GM21381 (cell line): ENCODE data around the gene TBX19.

Experiments
- ATAC-seq: cut with Tn5 transposase; IDR thresholded peaks from one replicate; pipeline ENCODE4 v1.9.1; 2021; ENCODE audit warnings: mild to moderate bottlenecking, moderate library complexity; ENCODE audit not compliant: unreplicated experiment

The TBX19 gene

GRCh38 chr1:168319691-168320090 is 39.0 kb downstream of the TBX19 start:
- no peak for ATAC-seq

GRCh38 chr1:168320149-168320548 is 39.5 kb downstream of the TBX19 start:
- no peak for ATAC-seq

DNA sequence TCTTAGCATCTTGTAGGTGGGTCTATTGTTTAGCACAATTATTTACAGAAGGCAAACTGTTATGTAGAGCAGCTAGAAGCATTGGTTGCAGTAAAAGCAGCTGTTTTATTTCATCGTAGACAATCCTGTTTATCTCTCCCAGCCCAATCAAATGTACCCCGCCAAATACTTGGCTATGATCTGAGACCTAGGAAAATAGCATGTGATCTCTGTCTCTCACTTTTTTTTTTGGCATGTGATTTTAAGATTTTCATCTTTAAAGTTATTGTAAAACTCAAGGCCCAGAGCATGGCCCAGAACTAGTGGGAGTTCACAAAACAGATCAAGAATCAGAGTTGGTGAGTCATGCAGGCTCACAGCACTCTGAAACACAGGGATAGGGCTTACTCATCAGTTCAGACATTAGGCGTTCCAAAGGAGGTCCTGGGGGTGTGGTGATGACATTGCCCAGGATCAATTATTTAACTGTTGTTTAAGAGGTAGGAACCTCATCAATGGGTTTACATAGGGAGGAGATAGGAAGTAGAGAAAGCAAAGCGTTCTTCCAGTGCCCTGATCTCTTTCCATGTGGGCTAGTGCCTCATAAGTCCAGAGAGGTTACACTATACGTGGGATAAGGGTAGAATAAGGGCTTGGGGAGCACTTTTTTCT is 40.2 kb downstream of the TBX19 start:
- no peak for ATAC-seq

- no peak for ATAC-seq
Observed at GRCh38 chr1:168321945-168322344, 41.3 kb downstream of the TBX19 start.

DNA sequence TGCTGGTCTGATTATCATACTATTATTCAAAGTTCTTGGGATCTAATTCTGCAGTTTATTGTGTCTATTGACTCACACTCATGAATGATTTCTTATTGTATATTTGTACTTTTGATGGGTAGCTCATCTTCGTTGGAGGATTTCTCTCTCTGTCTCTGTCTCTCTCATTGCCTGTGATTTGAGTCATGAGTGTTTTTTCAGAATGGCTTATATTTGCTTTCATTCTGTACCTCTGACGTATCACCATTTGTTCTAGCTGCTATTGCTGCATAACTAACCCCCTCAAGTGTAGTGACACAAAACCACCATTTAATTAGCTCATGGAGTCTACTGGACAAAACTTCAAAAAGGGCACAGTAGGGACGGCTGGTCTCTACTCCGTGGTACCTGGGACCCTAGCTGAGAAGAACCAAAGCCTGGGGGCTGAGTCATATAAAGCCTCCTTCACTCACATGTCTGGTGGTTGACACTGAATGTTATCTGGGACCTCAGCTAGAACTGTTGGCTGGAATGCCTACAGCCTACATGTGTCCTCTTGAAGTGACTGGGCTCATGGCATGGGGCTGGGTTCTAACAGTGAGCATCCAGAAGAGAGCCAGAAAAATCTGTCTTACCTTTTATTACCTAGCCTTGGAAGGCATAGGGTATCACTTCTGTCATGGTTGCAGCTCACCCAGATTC is 44.2 kb downstream of the TBX19 start:
- no peak for ATAC-seq

DNA sequence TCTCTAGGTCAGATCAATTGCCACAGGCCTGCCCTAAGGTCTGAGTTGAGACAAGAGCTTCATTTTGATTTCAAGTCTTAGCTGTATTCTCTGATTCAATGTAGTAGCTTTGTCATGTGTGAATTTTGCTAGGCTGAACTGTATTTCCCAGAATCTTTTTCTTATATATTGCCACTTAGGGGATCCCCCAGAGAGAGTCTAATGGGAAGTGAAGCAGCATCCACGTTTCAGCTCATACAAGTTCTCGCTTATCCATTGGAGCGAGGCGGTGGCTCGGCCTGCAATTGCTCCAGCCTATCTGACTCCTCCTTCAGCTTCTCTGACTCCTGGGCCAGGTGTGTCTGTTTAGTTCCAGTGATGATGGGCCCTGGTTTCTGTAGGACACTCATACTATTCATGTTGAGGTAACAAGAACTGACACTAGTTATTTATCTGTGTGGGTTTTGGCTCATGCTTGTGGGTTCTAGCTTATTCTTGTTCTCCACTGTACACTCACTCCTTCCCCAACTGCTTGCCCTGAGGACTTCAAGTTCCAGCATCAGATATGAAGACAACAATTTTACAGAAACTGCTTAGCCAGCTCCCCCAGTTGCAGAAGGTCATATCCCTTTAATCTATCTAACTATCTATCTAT is 48.2 kb downstream of the TBX19 start:
- no peak for ATAC-seq

GRCh38 chr1:168330285-168330684 is 49.6 kb downstream of the TBX19 start:
- ATAC-seq = no peak

GRCh38 chr1:168331569-168331968 is 50.9 kb downstream of the TBX19 start:
- no peak for ATAC-seq

GRCh38 chr1:168333562-168334276 is 53.0 kb downstream of the TBX19 start:
- ATAC-seq = no peak

- no peak for ATAC-seq
Observed at GRCh38 chr1:168335500-168335899, 54.8 kb downstream of the TBX19 start.

- ATAC-seq = no peak
Observed at GRCh38 chr1:168338589-168339503, 58.2 kb downstream of the TBX19 start.

DNA sequence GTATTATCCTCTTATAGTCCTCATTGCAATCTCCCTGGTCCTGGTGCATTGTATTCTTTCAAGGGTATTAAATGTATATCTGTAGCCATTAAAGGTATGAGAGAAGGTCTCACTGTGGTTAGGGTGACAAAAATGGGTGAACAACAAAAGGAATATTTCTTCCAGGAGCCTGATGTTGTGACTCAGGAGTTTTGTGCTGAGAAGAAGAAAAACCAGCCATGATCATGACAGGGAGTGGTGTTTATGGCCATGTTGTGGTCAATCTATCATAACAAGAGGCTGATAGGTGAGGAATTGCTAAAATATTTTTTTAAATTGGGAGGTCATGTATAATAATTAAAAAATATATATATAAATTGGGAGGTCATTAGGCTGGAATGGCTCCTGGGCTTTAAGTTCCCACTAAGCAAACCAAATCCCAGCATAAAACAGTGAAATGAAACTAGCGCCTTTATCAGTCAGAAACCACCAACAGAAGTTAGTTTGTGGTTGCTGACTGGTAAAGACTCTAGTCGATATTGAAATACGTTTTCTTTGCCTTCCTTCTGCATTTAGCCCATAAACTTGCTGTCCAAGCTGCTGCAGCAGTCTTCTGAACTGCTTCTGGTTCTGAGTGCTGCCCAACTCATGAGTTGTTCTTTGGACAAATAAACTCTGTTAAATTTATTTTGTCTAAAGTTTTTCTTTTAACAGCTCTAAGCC is 60.3 kb downstream of the TBX19 start:
- ATAC-seq = no peak

- ATAC-seq = no peak
Observed at GRCh38 chr1:168341483-168341975, 60.9 kb downstream of the TBX19 start.

- ATAC-seq = peak; percentile 83
Observed at GRCh38 chr1:168342572-168343280, 62.0 kb downstream of the TBX19 start.

DNA sequence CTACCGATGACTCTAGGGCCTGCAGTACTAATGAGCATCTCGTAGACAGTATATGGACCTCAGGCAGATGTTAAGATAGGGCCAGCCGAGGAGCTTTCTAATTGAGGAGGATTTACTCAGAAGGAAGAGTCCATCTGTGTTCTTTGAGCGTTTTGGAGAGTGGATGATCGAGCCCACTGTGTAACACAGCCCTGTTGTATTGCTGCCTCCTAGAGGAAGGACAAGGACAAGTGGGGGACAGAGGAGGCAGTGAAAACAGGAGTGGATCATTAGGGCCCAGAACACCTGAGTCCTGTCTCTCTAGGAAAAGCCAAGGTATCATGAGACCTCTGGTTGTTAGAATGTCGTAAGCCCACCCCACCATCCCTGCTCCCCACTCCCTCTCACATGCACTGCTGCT is 62.9 kb downstream of the TBX19 start:
- ATAC-seq = no peak

- ATAC-seq = no peak
Observed at GRCh38 chr1:168344517-168344916, 63.8 kb downstream of the TBX19 start.

GRCh38 chr1:168345939-168346338 is 65.3 kb downstream of the TBX19 start:
- ATAC-seq = no peak

DNA sequence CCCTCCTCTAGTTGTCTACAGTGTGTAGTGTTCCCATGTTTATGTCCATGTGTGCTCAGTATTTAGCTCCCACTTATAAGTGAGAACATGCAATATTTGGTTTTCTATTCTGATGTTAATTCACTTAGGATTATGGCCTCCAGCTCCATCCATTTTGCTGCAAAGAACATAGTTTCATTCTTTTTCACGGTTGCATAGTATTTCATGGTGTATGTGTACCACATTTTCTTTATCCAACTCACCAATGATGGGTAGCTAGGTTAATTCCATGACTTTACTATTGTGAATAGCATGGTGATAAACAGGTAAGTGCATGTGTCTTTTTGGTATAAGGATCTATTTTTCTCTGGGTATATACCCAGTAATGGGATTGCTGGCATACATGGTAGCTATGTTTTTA is 67.0 kb downstream of the TBX19 start:
- no peak for ATAC-seq

DNA sequence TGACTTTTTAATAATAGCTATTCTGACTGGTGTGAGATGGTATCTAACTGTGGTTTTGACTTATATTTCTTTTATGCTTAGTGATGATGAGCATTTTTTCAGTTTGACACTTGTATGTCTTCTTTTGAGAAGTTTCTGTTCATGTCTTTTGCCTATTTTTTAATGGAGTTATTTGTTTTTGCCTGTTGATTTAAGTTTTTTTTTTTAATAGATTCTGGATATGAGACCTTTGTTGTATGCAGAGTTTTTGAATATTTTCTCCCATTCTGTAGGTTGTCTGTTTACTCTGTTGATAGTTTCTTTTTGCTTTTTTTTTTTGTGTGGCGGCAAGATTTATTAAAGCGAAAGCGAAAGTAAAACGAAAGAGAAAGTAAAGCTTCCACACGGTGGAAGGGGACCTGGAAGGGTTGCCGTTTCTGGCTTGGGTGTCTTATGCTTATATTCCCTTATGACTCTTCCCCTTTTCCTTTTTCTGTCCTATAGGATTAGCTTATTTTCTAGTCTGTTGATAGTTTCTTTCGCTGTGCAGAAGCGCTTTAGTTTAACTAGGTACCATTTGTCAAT is 67.6 kb downstream of the TBX19 start:
- no peak for ATAC-seq
